ENCODE data around the gene OR10J5. TPM values are rescaled to one million over a fixed set of nuclear protein-coding genes. Genes with fewer than 3 reads are reported as not detected.

The OR10J5 gene, protein sequence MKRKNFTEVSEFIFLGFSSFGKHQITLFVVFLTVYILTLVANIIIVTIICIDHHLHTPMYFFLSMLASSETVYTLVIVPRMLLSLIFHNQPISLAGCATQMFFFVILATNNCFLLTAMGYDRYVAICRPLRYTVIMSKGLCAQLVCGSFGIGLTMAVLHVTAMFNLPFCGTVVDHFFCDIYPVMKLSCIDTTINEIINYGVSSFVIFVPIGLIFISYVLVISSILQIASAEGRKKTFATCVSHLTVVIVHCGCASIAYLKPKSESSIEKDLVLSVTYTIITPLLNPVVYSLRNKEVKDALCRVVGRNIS
- not detected for total RNA-seq

DNA sequence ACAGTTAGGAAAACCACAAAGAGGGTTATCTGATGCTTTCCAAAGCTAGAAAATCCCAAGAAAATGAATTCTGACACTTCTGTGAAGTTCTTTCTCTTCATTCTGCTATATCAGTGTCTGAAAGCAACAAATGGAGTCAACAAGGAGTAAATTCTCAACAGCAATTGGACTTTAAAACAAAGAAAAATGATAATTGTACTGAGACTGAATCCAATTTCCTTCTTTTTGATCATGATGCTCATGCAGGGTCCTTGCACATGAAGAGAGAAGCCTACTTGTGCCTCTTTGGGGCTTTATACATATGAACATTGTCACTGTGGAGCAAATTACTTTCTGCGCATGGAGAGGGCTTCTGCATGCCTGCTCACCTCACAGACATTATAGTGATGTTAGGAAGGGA, at the start of gene OR10J5:
TSS of gene OR10J5 (minus strand) at position 101 of the 400 bp plus-strand sequence. CDS start at position 101, 0 bp downstream.
- no peak within 1 kb of the TSS for H3K4me3 ChIP-seq
- TF ChIP-seq, protein P1, sequence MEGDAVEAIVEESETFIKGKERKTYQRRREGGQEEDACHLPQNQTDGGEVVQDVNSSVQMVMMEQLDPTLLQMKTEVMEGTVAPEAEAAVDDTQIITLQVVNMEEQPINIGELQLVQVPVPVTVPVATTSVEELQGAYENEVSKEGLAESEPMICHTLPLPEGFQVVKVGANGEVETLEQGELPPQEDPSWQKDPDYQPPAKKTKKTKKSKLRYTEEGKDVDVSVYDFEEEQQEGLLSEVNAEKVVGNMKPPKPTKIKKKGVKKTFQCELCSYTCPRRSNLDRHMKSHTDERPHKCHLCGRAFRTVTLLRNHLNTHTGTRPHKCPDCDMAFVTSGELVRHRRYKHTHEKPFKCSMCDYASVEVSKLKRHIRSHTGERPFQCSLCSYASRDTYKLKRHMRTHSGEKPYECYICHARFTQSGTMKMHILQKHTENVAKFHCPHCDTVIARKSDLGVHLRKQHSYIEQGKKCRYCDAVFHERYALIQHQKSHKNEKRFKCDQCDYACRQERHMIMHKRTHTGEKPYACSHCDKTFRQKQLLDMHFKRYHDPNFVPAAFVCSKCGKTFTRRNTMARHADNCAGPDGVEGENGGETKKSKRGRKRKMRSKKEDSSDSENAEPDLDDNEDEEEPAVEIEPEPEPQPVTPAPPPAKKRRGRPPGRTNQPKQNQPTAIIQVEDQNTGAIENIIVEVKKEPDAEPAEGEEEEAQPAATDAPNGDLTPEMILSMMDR (IDR thresholded peaks at IDR 0.05): no peak
- H3K36me3 ChIP-seq: no peaks in the 10 kb centered on the region
- no peak within 1 kb of the TSS for H3K9ac ChIP-seq (ENCODE audit: low read depth in 2 of 2, low read length in 2 of 2)
- H3K27ac ChIP-seq: no peak within 1 kb of the TSS
- no peaks in the 10 kb centered on the region for H3K27me3 ChIP-seq
- H3K9me3 ChIP-seq: no peaks in the 10 kb centered on the region
- no peaks in the 10 kb centered on the region for H3K4me1 ChIP-seq
- intact Hi-C loops (cut with DNase I): no loop called here
- DNase-seq: no peak

DNA sequence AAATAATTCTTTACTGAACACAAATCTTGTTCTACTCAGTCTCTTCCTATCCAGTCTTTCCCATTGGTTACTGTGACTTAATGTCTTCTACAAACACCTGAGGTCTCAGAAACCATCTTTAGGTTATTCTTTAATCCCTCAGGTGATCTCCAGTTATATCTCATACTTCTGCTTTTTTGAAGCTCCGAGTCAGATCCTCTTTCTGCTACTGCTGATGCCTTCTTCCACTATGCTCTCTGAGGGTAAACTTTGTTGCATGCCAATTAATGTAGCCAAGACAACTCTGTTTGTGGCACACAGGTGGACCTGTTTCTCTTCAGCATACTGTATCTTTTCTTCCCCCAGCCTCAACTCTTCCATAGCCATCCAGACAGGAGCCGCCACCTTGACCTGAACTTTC, 48.7 kb upstream of the OR10J5 start:
- TF ChIP-seq, protein P1 (IDR thresholded peaks at IDR 0.05): no peak
- intact Hi-C loops (cut with DNase I): no loop called here
- H3K27ac ChIP-seq: no peak overlapping the region
- no peak overlapping the region for H3K9ac ChIP-seq (ENCODE audit: low read depth in 2 of 2, low read length in 2 of 2)
- H3K4me3 ChIP-seq: no peak overlapping the region
- H3K27me3 ChIP-seq: no peaks in the 10 kb centered on the region
- DNase-seq: no peak
- no peaks in the 10 kb centered on the region for H3K4me1 ChIP-seq
- no peaks in the 10 kb centered on the region for H3K9me3 ChIP-seq
- H3K36me3 ChIP-seq: no peaks in the 10 kb centered on the region

DNA sequence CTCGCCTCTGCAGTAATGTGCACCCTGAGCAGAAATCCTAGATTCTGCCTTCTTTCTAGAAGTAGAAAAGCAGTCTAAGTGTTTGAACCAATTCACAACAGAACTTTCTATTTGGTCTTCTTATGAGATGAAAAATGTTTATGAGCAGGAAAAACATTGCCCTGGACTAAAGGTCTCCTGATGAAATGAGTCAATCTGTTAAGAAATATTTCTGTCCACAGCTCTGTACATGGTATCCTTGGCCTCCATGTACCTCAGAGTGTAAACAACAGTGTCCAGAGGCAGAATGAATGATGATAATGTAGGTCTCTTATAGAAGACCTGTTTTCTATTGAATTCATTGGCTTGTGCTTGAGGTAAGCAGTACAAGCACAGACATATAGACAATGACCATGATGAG, 45.6 kb upstream of the OR10J5 start:
- TF ChIP-seq, protein P1 (IDR thresholded peaks at IDR 0.05): no peak
- H3K27me3 ChIP-seq: no peaks in the 10 kb centered on the region
- H3K27ac ChIP-seq: no peak overlapping the region
- H3K9me3 ChIP-seq: no peaks in the 10 kb centered on the region
- no peak overlapping the region for H3K9ac ChIP-seq (ENCODE audit: low read depth in 2 of 2, low read length in 2 of 2)
- no peak for DNase-seq
- H3K4me3 ChIP-seq: no peak overlapping the region
- H3K4me1 ChIP-seq: no peaks in the 10 kb centered on the region
- intact Hi-C loops (cut with DNase I): no loop called here
- no peaks in the 10 kb centered on the region for H3K36me3 ChIP-seq

DNA sequence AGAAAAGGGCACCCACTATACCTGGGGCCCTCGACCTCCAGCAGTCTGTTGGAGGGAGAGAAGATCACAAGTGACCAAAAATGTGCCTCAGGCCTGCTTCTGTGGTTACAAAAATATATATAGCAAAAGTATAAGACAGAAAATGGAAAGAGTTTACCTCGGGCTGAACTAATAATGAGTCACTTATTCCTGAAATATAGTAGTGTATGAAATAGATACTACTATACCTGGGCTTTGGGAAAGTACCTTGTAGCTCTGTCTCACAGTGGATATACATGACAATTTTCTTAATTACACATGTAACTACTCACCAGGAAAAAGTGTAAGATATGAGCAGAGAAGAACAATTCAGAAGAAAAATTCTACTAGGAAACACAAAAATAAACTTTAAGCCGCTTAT, 44.5 kb upstream of the OR10J5 start:
- Histone ChIP-seq H3K4me3 (no peak overlapping the region), H3K9me3 (no peaks in the 10 kb centered on the region), H3K4me1 (no peaks in the 10 kb centered on the region), H3K9ac (ENCODE audit: low read depth in 2 of 2, low read length in 2 of 2) (no peak overlapping the region), H3K27me3 (no peaks in the 10 kb centered on the region), H3K36me3 (no peaks in the 10 kb centered on the region), H3K27ac (no peak overlapping the region)
- DNase-seq: no peak
- intact Hi-C loops (cut with DNase I): no loop called here
- TF ChIP-seq, protein P1 (IDR thresholded peaks at IDR 0.05): no peak

DNA sequence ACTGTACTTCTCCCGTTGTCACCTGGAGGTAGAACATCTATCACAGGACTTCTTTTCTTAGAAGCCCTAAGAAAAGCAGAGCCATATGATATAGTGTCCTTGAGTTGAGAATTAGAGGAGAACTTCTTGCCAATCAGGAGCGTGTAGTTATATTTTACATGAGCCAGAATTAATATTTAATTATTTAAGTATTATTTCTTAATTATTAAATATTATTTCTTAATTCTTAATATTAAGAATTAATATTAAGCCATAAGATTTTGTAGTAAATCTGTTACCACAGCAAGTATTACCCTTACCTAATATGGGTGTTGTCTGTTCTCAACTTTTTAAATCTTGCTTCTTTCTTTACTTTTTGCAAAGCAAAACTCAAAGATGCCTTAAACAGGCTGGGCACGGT, 41.6 kb upstream of the OR10J5 start:
- intact Hi-C loops (cut with DNase I): no loop called here
- H3K9me3 ChIP-seq: no peaks in the 10 kb centered on the region
- no peak overlapping the region for H3K4me3 ChIP-seq
- H3K36me3 ChIP-seq: no peaks in the 10 kb centered on the region
- H3K27ac ChIP-seq: no peak overlapping the region
- H3K9ac ChIP-seq (ENCODE audit: low read depth in 2 of 2, low read length in 2 of 2): no peak overlapping the region
- TF ChIP-seq, protein P1 (IDR thresholded peaks at IDR 0.05): no peak
- no peaks in the 10 kb centered on the region for H3K4me1 ChIP-seq
- H3K27me3 ChIP-seq: no peaks in the 10 kb centered on the region
- DNase-seq: no peak

All from colonic mucosa (tissue), 4 donors.